ENCODE results near the gene HERC3. TPM values are rescaled to one million over a fixed set of nuclear protein-coding genes. Genes with fewer than 3 reads are reported as not detected.
A peak's percentile ranks its signal among the peaks of the same experiment; 100 is the strongest.

HERC3 gene
- total RNA-seq, 1 donor from 2014 or later = 49.5 TPM

GRCh38 chr4:88697588-88698329, 105.5 kb downstream of the HERC3 start, which contains the start of gene NAP1L5:
Gene NAP1L5, minus strand, starts transcription at chr4:88697829. Its CDS starts 75 bp downstream, at chr4:88697754.
- peak; percentile 83 for DNase-seq (ENCODE audit: missing footprints)
- intact Hi-C loops (cut with DNase I) = no loop called here
- peak; percentile 87 for ATAC-seq

- no peak for ATAC-seq
These were observed 106.2 kb downstream of the HERC3 start for GRCh38 chr4:88698519-88698918.

GRCh38 chr4:88702782-88703181, 110.5 kb downstream of the HERC3 start:
- no peak for DNase-seq (ENCODE audit: missing footprints)
- intact Hi-C loops (cut with DNase I) = no loop called here
- ATAC-seq = no peak

More at GRCh38 chr4:88698519-88698918, 106.2 kb downstream of the HERC3 start:
- intact Hi-C loops (cut with DNase I) = no loop called here
- DNase-seq (ENCODE audit: missing footprints) = no peak

GRCh38 chr4:88705223-88705622, 112.9 kb downstream of the HERC3 start:
- intact Hi-C loops (cut with DNase I) = loop anchor here (5.0 kb wide), 1 partner anchor 87 kb away; no protein-coding TSS in a partner anchor
- ATAC-seq = no peak
- no peak for DNase-seq (ENCODE audit: missing footprints)

GRCh38 chr4:88705805-88706492, 113.7 kb downstream of the HERC3 start:
- intact Hi-C loops (cut with DNase I) = loop anchor here (1.0 to 5.0 kb wide), 3 partner anchors 47 to 317 kb away; no protein-coding TSS in a partner anchor
- no peak for DNase-seq (ENCODE audit: missing footprints)
- ATAC-seq = no peak

- peak; percentile 87 for ATAC-seq
- intact Hi-C loops (cut with DNase I) = loop anchor here (1.0 to 5.0 kb wide), 3 partner anchors 47 to 316 kb away; no protein-coding TSS in a partner anchor
- DNase-seq (ENCODE audit: missing footprints) = no peak
These were observed 114.3 kb downstream of the HERC3 start for GRCh38 chr4:88706574-88706973.

GRCh38 chr4:88709989-88710388, 117.7 kb downstream of the HERC3 start:
- intact Hi-C loops (cut with DNase I) = loop anchor here (5.0 kb wide), 1 partner anchor 82 kb away; no protein-coding TSS in a partner anchor
- no peak for DNase-seq (ENCODE audit: missing footprints)
- no peak for ATAC-seq

GRCh38 chr4:88713782-88714181, 121.5 kb downstream of the HERC3 start:
- DNase-seq (ENCODE audit: missing footprints) (no peak), ATAC-seq (no peak)
- intact Hi-C loops (cut with DNase I) = no loop called here

GRCh38 chr4:88718098-88718497, 125.8 kb downstream of the HERC3 start:
- ATAC-seq (no peak), DNase-seq (ENCODE audit: missing footprints) (no peak)
- intact Hi-C loops (cut with DNase I) = no loop called here

- ATAC-seq (no peak), DNase-seq (ENCODE audit: missing footprints) (no peak)
- intact Hi-C loops (cut with DNase I) = no loop called here
These were observed 127.1 kb downstream of the HERC3 start for GRCh38 chr4:88719381-88719780.

- intact Hi-C loops (cut with DNase I) = no loop called here
- ATAC-seq (peak; percentile 18), DNase-seq (ENCODE audit: missing footprints) (no peak)
These were observed 128.5 kb downstream of the HERC3 start for GRCh38 chr4:88720451-88721428.

GRCh38 chr4:88722276-88722780, 130.0 kb downstream of the HERC3 start:
- DNase-seq (ENCODE audit: missing footprints) = peak; percentile 70
- ATAC-seq = peak; percentile 56
- intact Hi-C loops (cut with DNase I) = no loop called here

- DNase-seq (ENCODE audit: missing footprints) (no peak), ATAC-seq (peak; percentile 84)
- intact Hi-C loops (cut with DNase I) = no loop called here
These were observed 130.5 kb downstream of the HERC3 start for GRCh38 chr4:88722828-88723227.

GRCh38 chr4:88724406-88724805, 132.1 kb downstream of the HERC3 start:
- no peak for ATAC-seq
- intact Hi-C loops (cut with DNase I) = no loop called here
- no peak for DNase-seq (ENCODE audit: missing footprints)

GRCh38 chr4:88725143-88725542, 132.9 kb downstream of the HERC3 start:
- intact Hi-C loops (cut with DNase I) = no loop called here
- ATAC-seq (no peak), DNase-seq (ENCODE audit: missing footprints) (no peak)

GRCh38 chr4:88725986-88726385, 133.7 kb downstream of the HERC3 start:
- intact Hi-C loops (cut with DNase I) = no loop called here
- ATAC-seq (no peak), DNase-seq (ENCODE audit: missing footprints) (no peak)

GRCh38 chr4:88728146-88728545, 135.9 kb downstream of the HERC3 start:
- ATAC-seq (peak; percentile 73), DNase-seq (ENCODE audit: missing footprints) (peak; percentile 71)
- intact Hi-C loops (cut with DNase I) = no loop called here

GRCh38 chr4:88729146-88729760, 137.0 kb downstream of the HERC3 start:
- DNase-seq (ENCODE audit: missing footprints) (no peak), ATAC-seq (no peak)
- intact Hi-C loops (cut with DNase I) = no loop called here

All from Right ventricle myocardium inferior (tissue), 1 donor.